ENCODE measurements around the gene MILR1. TPM values are rescaled to one million over a fixed set of nuclear protein-coding genes. Genes with fewer than 3 reads are reported as not detected.
A peak's percentile ranks its signal among the peaks of the same experiment; 100 is the strongest.

MILR1 gene
- total and polyA plus RNA-seq, 2 donors (not counting 3 experiments of a cell fraction or from before 2014, with no cell fraction given): 1.2 to 17.8 TPM

- DNase-seq (ENCODE audit: low read depth, low spot score) (peak; percentile 70), FAIRE-seq (no peak)
- CTCF ChIA-PET: interaction anchor here (0.8 to 1.4 kb wide), 3 partner anchors 9 to 30 kb away, joined by 3 read pairs; no protein-coding TSS in a partner anchor
- no peak overlapping the region for H3K4me3 ChIP-seq (replicated peaks in 1 of 3; ENCODE audit: insufficient read depth in 1 of 3, low read depth in 1 of 3, low read length in 3 of 3)
- no peaks in the 10 kb centered on the region for H3K9me3 ChIP-seq (replicated peaks; ENCODE audit: control insufficient read depth, insufficient read depth, low read length)
- dilution Hi-C loops (cut with MboI; ENCODE audit: extremely low pct_ligation_motif_present, low sequenced_read_pairs): no loop called here
- peaks cover 0 to 3% of the 10 kb centered on the region in 2 experiments for H3K36me3 ChIP-seq (ENCODE audit: control insufficient read depth in 2 of 2, extremely low read depth in 1 of 2, insufficient read depth in 2 of 2, low read length in 2 of 2)
- no peaks in the 10 kb centered on the region for H3K27me3 ChIP-seq (ENCODE audit: control insufficient read depth in 2 of 2, insufficient read depth in 2 of 2, low read length in 2 of 2)
- H3K4me1 ChIP-seq (ENCODE audit: control insufficient read depth, extremely low read depth, insufficient read depth, low read length): peaks cover 14% of the 10 kb centered on the region
- BruUV-seq (replicated peaks): no TSS peak
- POLR2A ChIA-PET: no interaction called here
- no peaks in the 10 kb centered on the region for H3K79me2 ChIP-seq (ENCODE audit: control insufficient read depth, insufficient read depth, low read length)
- TF ChIP-seq CTCF (IDR thresholded peaks at IDR 0.05; ENCODE audit: extremely low read depth in 1 of 2, insufficient read depth in 1 of 2, low read depth in 1 of 2, low read length in 2 of 2) (no peak), FOS (IDR thresholded peaks at IDR 0.05; ENCODE audit: borderline replicate concordance, insufficient read depth, low read length) (no peak), EZH2 (IDR thresholded peaks at IDR 0.05; ENCODE audit: borderline replicate concordance, low read depth, low read length, severe bottlenecking) (no peak), POLR2AphosphoS5 (IDR thresholded peaks at IDR 0.05; ENCODE audit: insufficient read depth, low read depth, low read length) (no peak), MYC (IDR thresholded peaks at IDR 0.05; ENCODE audit: low read depth, low read length) (no peak), POLR2A (IDR thresholded peaks at IDR 0.05; ENCODE audit: low read depth, low read length) (no peak), GATA2 (IDR thresholded peaks at IDR 0.05; ENCODE audit: insufficient read depth, insufficient read length, low read depth, low read length) (no peak), JUN (IDR thresholded peaks at IDR 0.05; ENCODE audit: borderline replicate concordance, insufficient read depth, insufficient read length, low read depth) (no peak), MAX (IDR thresholded peaks at IDR 0.05; ENCODE audit: insufficient read depth, insufficient read length) (no peak)
- intact Hi-C loops (cut with micrococcal nuclease): loop anchor here (5.0 kb wide), 1 partner anchor 39 kb away; no protein-coding TSS in a partner anchor
- H2AFZ ChIP-seq (ENCODE audit: low read depth, low read length): no peak overlapping the region
- no peaks in the 10 kb centered on the region for H4K20me1 ChIP-seq (replicated peaks; ENCODE audit: control insufficient read depth, extremely low read depth, insufficient read depth, low read length)
- no peak overlapping the region for H3K9ac ChIP-seq (replicated peaks; ENCODE audit: extremely low read depth, insufficient read depth, low read length)
- no peaks in the 10 kb centered on the region for H3K9me1 ChIP-seq (replicated peaks; ENCODE audit: control insufficient read depth, extremely low read depth, insufficient read depth, low read length)
- H3K27ac ChIP-seq (ENCODE audit: insufficient read depth, low read depth, low read length): no peak overlapping the region
- no peak overlapping the region for H3K4me2 ChIP-seq (ENCODE audit: insufficient read depth, low read length)
Observed at GRCh38 chr17:64460955-64461354, 12.0 kb downstream of the MILR1 start.

Measured in endothelial cell of umbilical vein (primary cell).